H1 (cell line): ENCODE results near the gene BRSK2.

Experiments used
- ATF3 ChIP-seq: IDR thresholded peaks from 2 replicates; pipeline ENCODE4 v1.6.1; 2011; ENCODE audit warnings: low read depth, mild to moderate bottlenecking, low read length; ENCODE audit not compliant: insufficient read depth
- EGR1 ChIP-seq: IDR thresholded peaks from 2 replicates; pipeline ENCODE4 v1.6.1; 2011; ENCODE audit warnings: low read depth, low read length, borderline replicate concordance
- EP300 ChIP-seq, 2 experiments: IDR thresholded peaks; 1 replicate in 1 of 2; 2 replicates in 1 of 2; pipeline ENCODE4 v1.6.1; 2011 to 2012; ENCODE audit warnings: low read depth in 2 of 2, low read length in 2 of 2, mild to moderate bottlenecking in 2 of 2, borderline replicate concordance in 1 of 2, inconsistent platforms in 1 of 2, moderate library complexity in 1 of 2
- HDAC2 ChIP-seq, 2 experiments: fragments of 300-600 bp in 1 of 2; sonication (generic) in 1 of 2; IDR thresholded peaks; 2 replicates each; pipeline ENCODE4 v1.6.1; 2011 to 2012; ENCODE audit warnings: low read depth in 2 of 2, low read length in 2 of 2, mild to moderate bottlenecking in 2 of 2, moderate library complexity in 2 of 2, borderline replicate concordance in 1 of 2, inconsistent platforms in 1 of 2
- MAFK ChIP-seq: IDR thresholded peaks from 2 replicates; pipeline ENCODE4 v1.6.1; 2012; ENCODE audit warnings: low read depth, mild to moderate bottlenecking, improper control_type of control experiment, low read length
- POLR2A ChIP-seq, 2 experiments: IDR thresholded peaks; 1 replicate in 1 of 2; 2 replicates in 1 of 2; pipeline ENCODE4 v1.6.1; 2011; ENCODE audit warnings: low read depth in 2 of 2, low read length in 2 of 2, mild to moderate bottlenecking in 2 of 2; ENCODE audit errors: control extremely low read depth in 1 of 2
- RAD21 ChIP-seq, 2 experiments: IDR thresholded peaks in 1 of 2; conservative IDR thresholded peaks in 1 of 2; 2 replicates each; pipeline ENCODE4 v1.6.1; 2011; ENCODE audit warnings: low read depth in 2 of 2, low read length in 2 of 2, improper control_type of control experiment in 1 of 2, inconsistent platforms in 1 of 2, mild to moderate bottlenecking in 1 of 2, moderate library complexity in 1 of 2
- RBBP5 ChIP-seq: IDR thresholded peaks from 2 replicates; pipeline ENCODE4 v1.7.1; 2012; ENCODE audit warnings: low read depth, mild to moderate bottlenecking, inconsistent platforms, low read length, moderate library complexity, borderline replicate concordance
- TF ChIP-seq, protein P1 (sequence below), 3 experiments: IDR thresholded peaks; 1 replicate in 2 of 3; 2 replicates in 1 of 3; pipeline versions ENCODE4 v1.5.1 to v1.6.1; 2011; ENCODE audit warnings: low read length in 3 of 3, mild to moderate bottlenecking in 3 of 3, inconsistent platforms in 2 of 3, low read depth in 1 of 3, moderate library complexity in 1 of 3; ENCODE audit not compliant: insufficient read depth in 1 of 3; ENCODE audit errors: control extremely low read depth in 1 of 3
- TF ChIP-seq, protein P2 (sequence below): IDR thresholded peaks from 2 replicates; pipeline ENCODE4 v1.6.1; 2012; ENCODE audit warnings: inconsistent platforms

DNA sequence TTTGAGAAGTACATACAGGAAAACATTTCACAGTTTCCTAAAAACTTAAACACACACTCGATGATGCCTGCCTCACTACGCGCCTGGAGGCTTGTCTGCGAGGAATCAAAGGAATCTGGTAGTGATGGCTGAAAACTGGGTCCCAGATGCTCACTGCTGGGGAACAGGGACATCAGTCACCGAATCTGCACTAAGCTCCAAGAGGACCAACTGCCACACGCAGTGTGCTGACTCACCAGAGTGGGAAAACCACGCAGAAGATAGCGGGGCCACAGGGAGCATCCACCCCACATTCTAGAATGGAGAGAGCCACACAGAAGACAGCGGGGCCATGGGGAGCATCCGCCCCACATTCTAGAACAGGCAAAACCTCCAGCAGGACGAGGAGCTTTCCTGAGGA is 121.2 kb downstream of the BRSK2 start:
- TF ChIP-seq EP300 (IDR thresholded peaks at IDR 0.05; ENCODE audit: borderline replicate concordance in 1 of 2, low read depth in 2 of 2, low read length in 2 of 2) (no peak), ATF3 (no peak), MAFK (no peak), RAD21 (IDR thresholded peaks at IDR 0.05 in 1 of 2, conservative IDR thresholded peaks at IDR 0.05 in 1 of 2; ENCODE audit: low read depth in 2 of 2, low read length in 2 of 2) (no peak), RBBP5 (no peak), EGR1 (no peak), HDAC2 (IDR thresholded peaks at IDR 0.05; ENCODE audit: borderline replicate concordance in 1 of 2, low read depth in 2 of 2, low read length in 2 of 2) (no peak), POLR2A (IDR thresholded peaks at IDR 0.05; ENCODE audit: control extremely low read depth in 1 of 2, low read depth in 2 of 2, low read length in 2 of 2) (no peak)
- TF ChIP-seq, protein P1, sequence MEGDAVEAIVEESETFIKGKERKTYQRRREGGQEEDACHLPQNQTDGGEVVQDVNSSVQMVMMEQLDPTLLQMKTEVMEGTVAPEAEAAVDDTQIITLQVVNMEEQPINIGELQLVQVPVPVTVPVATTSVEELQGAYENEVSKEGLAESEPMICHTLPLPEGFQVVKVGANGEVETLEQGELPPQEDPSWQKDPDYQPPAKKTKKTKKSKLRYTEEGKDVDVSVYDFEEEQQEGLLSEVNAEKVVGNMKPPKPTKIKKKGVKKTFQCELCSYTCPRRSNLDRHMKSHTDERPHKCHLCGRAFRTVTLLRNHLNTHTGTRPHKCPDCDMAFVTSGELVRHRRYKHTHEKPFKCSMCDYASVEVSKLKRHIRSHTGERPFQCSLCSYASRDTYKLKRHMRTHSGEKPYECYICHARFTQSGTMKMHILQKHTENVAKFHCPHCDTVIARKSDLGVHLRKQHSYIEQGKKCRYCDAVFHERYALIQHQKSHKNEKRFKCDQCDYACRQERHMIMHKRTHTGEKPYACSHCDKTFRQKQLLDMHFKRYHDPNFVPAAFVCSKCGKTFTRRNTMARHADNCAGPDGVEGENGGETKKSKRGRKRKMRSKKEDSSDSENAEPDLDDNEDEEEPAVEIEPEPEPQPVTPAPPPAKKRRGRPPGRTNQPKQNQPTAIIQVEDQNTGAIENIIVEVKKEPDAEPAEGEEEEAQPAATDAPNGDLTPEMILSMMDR (IDR thresholded peaks at IDR 0.05; ENCODE audit: control extremely low read depth in 1 of 3, insufficient read depth in 1 of 3, low read depth in 1 of 3, low read length in 3 of 3) = no peak
- TF ChIP-seq, protein P2, sequence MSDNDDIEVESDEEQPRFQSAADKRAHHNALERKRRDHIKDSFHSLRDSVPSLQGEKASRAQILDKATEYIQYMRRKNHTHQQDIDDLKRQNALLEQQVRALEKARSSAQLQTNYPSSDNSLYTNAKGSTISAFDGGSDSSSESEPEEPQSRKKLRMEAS = no peak
